ENCODE data around the gene UBA1. TPM values are rescaled to one million over a fixed set of nuclear protein-coding genes. Genes with fewer than 3 reads are reported as not detected.

Gene UBA1
- total RNA-seq, 1 donor from 2014 or later: 165 TPM

DNA sequence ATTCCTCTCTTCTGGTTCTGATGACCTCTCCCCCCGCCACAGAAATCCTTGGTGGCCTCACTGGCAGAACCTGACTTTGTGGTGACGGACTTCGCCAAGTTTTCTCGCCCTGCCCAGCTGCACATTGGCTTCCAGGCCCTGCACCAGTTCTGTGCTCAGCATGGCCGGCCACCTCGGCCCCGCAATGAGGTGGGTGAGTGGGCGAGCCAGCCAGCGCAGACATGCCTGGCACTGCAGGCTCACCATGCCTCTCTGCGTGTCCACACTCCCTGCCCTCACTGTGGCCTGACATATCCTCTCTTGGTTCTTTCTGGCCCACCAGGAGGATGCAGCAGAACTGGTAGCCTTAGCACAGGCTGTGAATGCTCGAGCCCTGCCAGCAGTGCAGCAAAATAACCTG lies 8.7 kb downstream of the UBA1 start:
- DNase-seq (ENCODE audit: low spot score) (no peak), ATAC-seq (no peak)
- intact Hi-C loops (cut with DNase I): no loop called here

DNA sequence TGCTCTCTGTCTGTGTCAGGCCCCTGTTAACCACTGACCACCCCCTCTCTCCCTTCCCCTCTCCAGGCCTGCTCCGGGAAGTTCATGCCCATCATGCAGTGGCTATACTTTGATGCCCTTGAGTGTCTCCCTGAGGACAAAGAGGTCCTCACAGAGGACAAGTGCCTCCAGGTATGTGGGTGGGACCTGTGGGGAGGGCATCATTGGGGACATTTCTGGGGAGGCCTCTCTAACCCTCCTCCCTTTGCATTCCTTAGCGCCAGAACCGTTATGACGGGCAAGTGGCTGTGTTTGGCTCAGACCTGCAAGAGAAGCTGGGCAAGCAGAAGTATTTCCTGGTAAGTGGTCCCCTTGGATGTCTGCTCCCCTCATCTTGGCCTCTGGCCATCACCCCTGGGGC lies 9.2 kb downstream of the UBA1 start:
- ATAC-seq (no peak), DNase-seq (ENCODE audit: low spot score) (no peak)
- intact Hi-C loops (cut with DNase I): no loop called here

DNA sequence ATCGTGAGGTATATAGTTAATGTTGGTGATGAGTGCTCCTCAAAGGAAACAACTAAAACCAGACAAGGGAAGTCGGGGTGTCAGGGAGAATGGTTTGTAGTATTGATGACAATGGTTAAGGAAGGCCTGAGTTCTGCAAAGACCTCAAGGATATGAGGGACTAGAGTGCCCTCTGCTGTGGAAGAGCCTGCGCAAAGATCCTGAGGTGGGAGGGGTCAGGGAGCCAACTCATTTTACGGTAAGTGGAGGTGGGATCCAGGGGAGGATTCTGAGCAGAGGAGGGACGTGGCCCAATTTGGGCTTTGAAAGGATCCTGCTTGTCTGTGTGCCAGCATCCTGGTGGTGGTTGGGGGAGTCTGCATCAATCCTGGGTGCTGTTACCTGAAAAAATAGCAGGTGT lies 11.3 kb downstream of the UBA1 start:
- no peak for DNase-seq (ENCODE audit: low spot score)
- ATAC-seq: no peak
- intact Hi-C loops (cut with DNase I): no loop called here

DNA sequence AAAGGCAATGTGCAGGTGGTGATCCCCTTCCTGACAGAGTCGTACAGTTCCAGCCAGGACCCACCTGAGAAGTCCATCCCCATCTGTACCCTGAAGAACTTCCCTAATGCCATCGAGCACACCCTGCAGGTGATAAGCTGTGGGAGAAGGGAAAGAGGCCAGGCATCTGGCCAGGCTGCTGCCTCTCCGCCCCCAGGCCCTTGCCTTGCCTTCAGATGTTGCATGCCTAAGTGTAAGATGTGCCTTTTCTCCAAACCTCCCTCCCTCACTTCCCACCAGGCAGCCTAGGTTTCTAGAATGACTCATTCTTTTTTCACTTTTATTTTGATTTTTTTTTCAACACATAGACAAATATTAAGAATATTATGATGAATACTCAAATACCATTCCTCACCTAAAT lies 12.7 kb downstream of the UBA1 start:
- intact Hi-C loops (cut with DNase I): no loop called here
- ATAC-seq: no peak
- DNase-seq (ENCODE audit: low spot score): no peak

DNA sequence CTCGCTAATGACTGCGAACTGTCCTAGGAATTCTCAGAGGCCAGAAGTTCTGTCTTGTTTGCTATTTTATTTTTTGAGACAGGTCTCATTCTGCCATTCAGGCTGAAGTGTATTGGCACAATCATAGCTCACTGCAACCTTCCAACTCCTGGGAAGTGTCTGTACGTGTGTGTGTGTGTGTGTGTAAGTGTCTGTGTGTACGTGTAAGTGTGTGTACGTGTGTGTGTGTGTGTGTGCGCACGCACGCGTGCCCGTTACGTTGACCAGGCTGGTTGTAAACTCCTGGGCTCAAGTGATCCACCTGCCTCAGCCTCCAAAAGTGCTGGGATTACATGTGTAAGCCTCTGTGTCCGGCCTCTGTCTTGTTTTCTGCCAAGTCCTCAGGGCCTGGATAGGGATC lies 14.5 kb downstream of the UBA1 start:
- intact Hi-C loops (cut with DNase I): no loop called here
- ATAC-seq (no peak), DNase-seq (ENCODE audit: low spot score) (no peak)

DNA sequence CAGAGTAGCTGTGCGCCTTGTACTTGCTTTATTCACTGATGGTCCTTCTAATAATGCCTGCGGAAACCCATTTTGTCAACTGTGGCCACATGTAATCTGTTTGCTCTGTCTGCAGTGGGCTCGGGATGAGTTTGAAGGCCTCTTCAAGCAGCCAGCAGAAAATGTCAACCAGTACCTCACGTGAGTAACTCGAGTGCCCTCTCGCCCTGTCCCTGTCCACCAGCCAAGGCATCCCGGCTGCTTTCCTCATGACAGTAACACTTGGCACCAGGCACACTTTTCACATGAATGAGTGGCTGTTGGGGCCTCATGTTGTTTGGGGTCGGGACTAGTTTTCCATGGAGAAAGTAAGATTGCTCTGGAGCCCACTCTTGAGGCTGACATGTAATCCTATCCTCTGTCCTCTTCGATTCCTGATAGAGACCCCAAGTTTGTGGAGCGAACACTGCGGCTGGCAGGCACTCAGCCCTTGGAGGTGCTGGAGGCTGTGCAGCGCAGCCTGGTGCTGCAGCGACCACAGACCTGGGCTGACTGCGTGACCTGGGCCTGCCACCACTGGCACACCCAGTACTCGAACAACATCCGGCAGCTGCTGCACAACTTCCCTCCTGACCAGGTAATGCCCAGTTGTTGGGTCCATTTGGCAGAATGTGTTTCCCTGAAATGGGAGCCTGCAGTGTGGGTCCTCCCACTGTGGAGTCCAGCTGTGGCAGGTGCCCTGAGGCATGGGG lies 16.0 kb downstream of the UBA1 start:
- ATAC-seq (no peak), DNase-seq (ENCODE audit: low spot score) (no peak)
- intact Hi-C loops (cut with DNase I): no loop called here

DNA sequence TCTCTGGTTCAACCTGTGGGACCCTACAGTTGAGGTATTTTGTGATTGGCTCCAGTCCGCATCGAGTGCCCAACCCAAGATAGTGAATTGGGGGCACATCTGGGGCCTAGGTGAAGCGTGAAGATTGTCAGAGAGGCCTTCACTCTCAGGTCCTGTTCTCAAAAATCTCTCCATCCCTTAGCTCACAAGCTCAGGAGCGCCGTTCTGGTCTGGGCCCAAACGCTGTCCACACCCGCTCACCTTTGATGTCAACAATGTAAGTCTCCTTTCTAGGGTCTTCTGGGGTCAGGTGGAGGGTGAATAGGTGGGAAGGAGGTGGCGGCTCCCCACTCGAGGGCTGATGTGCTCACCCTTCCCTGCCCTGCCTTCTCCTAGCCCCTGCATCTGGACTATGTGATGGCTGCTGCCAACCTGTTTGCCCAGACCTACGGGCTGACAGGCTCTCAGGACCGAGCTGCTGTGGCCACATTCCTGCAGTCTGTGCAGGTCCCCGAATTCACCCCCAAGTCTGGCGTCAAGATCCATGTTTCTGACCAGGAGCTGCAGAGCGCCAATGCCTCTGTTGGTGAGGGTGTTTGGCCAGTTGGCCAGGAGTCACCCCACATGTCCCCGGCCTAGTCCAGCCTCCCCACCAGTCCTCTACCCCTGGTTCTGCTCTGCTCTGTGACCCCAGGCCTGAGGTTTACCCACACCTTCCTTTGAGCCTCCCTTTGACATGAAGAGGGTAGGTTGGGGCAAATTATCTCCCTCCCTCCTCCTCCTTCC lies 17.2 kb downstream of the UBA1 start:
- intact Hi-C loops (cut with DNase I): no loop called here
- no peak for DNase-seq (ENCODE audit: low spot score)
- no peak for ATAC-seq

DNA sequence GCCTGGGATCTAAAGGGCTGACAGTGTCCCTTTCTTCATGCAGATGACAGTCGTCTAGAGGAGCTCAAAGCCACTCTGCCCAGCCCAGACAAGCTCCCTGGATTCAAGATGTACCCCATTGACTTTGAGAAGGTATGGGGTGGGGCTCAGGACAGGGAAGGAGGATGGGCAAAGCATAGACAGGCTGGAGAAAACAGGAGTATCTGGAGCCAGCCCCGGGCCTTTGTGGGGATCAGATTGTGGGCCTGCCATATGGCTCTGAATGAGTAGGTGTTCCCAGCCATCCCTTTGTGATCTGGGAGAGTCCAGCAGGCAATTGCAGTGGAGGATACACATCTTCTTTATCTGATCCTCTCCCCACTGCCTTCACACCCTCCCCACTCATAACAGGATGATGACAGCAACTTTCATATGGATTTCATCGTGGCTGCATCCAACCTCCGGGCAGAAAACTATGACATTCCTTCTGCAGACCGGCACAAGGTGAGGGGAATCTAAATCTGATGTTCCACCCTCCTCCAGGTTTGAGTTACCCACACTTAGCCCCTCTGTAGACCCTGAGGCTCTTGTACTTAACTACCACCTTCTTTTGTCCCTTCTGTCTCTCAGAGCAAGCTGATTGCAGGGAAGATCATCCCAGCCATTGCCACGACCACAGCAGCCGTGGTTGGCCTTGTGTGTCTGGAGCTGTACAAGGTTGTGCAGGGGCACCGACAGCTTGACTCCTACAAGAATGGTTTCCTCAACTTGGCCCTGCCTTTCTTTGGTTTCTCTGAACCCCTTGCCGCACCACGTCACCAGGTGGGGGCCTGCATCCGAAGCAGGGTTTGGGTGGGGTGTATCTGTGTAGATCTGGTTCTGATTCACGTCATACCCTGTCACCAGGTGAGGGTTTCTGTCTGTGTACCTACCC lies 19.0 kb downstream of the UBA1 start:
- ATAC-seq: no peak
- no peak for DNase-seq (ENCODE audit: low spot score)
- intact Hi-C loops (cut with DNase I): no loop called here

DNA sequence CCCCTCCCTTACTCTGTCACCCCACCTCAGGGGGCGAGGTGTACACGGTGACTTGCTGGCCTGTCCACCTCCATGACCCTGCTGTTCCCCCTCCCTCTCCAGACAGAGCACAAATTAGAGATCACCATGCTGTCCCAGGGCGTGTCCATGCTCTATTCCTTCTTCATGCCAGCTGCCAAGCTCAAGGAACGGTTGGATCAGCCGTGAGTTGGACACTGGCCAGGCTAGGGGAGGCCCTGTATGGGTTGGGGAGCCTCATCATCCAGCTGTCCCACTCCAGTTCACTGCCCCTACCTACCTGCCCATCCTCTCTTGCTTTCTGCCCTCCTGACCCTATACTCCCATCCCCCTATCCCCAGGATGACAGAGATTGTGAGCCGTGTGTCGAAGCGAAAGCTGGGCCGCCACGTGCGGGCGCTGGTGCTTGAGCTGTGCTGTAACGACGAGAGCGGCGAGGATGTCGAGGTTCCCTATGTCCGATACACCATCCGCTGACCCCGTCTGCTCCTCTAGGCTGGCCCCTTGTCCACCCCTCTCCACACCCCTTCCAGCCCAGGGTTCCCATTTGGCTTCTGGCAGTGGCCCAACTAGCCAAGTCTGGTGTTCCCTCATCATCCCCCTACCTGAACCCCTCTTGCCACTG lies 20.9 kb downstream of the UBA1 start:
- intact Hi-C loops (cut with DNase I): no loop called here
- no peak for ATAC-seq
- no peak for DNase-seq (ENCODE audit: low spot score)

DNA sequence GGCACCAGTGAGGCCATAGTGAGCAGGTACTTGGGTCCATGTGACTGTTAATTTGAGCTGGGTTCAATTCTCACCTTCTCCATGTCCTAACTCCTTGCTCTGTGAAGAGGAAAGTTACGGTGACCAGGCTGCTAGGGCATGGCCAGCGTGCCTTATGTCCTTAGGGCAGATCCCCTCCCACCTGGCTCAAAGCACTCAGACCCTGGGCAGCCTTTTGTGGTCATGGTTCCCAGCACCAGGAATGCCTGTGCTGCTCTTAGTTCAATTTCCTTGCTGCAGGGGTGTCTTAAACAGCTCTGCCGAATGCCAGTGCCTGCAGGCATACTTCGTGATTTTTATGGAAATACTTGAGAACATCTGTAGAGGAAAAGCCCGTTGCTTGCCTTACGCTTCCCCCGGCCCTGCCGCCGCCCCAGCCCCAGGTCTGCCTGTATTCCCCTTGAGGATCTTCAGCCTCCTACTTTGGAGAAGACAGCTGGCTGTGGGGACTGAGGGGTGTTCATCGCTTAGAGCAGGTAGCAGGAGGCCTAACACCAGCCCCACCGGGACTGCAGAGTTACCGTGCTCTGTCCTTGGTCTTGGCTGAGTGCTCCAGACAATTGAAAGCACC lies 21.8 kb downstream of the UBA1 start:
- intact Hi-C loops (cut with DNase I): no loop called here
- DNase-seq (ENCODE audit: low spot score) (no peak), ATAC-seq (no peak)

DNA sequence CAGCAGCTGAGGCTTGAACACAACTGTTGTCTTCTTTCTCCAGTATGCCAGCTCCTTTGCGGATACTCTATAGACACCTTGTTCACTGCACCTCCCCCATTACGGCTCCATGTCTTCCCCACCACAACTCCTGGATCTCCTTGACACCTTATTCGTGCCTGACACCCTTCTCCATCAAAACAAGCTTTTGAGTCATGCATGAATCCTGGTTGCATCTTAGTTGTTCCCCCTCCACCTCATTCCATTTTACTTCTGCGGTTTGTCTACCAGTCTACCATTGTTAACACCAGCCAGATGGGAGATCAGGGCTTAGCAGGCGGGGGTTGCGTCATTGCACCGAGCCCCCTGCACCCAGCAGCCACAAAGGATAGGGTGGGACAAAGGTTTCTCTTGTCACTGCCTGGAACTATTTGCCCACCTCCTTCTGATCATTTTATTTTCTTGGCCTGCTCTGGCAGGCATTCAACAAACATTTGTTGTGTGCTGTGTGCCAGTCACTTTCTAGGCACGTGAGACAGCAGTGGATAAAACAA lies 22.8 kb downstream of the UBA1 start:
- intact Hi-C loops (cut with DNase I): no loop called here
- ATAC-seq (no peak), DNase-seq (ENCODE audit: low spot score) (no peak)

DNA sequence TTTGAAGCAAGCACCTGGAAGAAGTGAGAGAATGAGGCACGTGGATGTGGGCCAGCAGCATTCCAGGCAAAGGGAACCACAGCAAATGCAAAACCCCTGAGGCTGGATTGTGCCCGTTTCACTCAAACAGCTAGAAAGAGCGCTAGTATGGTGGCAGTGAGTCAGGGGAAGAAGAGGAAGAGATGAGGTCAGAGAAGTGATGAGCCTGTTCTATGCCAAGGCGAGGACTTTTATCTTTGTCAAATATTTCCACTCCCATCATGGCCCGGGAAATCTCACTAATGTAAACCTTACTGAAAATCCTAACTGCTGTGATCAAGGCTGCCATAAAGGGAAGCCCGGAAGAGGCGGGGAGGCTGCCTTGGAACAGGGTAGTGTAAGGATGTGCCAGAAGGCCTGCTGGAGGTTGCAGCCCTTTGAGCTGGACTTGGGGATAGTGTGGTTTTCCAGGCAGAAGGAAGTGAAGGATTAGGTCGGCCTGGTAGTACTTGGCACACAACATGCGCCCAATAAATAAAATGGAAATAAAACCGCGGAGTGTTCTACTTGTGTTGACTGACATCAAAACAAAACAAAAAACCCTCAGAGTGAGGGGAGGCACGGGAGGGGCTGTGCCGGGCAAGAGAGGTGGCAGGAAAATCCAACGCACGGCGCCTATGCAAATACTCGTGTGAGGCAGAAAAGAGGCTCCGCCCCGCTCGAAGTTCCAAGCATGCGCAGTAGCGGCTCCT lies 23.7 kb downstream of the UBA1 start:
- DNase-seq (ENCODE audit: low spot score) (no peak), ATAC-seq (peak; percentile 11)
- intact Hi-C loops (cut with DNase I): no loop called here

DNA sequence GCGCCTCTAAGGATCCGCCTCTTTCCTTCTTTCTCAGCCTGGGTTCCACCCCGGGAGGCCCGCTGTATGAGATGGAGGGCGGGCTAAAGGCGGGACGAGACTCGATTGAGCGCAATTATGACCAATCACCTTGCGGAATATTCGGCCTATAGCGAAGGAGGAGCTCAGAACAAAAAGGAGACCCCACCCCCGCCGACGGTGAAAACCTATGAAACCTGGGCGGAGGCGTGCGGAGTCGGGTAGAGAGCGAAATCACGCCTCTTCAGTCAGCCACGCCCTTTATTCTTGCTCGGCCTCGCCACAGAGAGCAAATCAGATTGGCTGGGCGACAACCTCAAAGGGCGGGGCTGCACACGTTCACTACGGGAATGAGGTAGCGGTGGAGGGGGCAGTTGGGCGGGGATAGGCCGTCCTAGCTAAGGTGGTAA lies 24.2 kb downstream of the UBA1 start:
- peak; percentile 95 for ATAC-seq
- intact Hi-C loops (cut with DNase I): no loop called here
- peak; percentile 98 for DNase-seq (ENCODE audit: low spot score)

DNA sequence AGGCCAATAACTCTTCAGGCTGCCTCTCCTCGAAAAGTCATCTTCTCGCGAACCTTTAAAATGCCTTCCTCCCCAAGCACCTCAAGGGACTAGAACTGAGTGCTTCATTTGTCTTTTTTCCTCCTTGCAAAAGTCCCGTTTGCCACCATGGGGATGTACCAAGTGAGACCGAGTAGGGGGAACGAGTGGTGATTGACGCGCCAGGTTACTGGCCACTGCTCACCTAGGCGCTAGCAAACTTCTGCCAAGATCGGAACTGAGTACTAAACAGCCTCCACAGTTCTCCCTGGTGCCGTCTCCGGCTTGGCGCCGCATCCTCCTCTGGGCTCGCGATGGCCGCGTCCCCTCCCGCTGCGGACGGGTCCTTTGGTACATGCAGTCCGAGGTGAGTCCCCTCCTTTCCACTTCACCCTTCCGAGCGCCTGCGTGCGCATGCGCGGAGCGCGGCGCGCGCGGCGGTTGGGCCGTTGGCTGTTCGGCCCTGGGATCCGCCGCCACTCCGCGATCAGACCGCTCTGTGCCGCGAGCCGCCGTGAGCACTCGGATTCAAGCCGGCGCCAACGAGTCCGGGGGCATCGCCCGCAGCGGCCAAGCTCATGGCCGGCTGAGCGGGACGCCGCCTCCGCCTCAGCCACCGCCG lies 24.8 kb downstream of the UBA1 start, which contains the start of gene CDK16:
TSS of gene CDK16 (plus strand) at position 402 of the 640 bp plus-strand sequence. CDS start 4,877 bp downstream, outside the sequence.
- peak; percentile 88 for DNase-seq (ENCODE audit: low spot score)
- intact Hi-C loops (cut with DNase I): no loop called here

DNA sequence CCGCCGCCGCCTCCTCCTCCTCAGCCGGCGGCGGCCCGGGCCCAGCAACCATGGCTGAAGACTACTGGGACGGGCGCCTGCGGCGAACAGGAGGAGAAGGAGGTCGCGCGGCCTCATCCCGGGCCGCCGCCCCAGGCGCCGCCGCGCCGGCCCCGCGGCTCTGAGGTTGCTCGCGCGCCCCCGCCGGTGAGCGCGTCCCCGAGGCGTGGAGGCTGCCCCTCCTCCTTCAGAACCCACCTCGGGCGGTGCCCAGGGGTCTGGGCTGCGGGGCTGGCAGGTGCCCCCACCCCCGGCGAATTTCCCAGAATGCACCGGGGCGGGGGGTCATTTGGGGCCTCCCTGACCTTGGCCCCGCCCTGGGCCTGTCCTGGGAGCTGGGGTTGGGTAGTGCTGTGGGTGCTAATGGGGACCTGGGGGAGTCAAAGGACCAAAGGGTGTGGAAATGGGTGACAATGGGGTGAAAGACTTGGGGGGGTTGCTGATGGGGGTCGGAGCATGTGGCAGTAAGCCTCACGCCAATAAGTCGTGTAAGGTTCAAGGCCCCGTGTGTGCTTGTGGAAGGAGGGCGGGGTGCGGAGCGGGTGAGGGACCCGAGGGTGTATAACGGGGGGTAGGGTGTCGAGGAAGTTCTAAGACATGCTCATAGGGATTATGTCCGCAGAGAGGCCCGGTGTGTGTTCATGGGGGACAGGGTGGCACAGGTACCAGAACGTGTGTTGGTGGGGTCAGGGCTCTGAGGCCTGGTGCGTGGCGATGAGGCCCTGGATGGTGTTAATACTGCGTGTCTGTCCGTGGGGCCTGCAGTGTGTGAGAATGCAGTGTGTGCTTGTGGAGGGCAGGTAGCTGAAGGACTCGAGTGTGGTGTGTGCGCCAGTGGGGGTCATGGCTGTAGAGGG lies 25.5 kb downstream of the UBA1 start:
- peak; percentile 77 for DNase-seq (ENCODE audit: low spot score)
- no peak for ATAC-seq
- intact Hi-C loops (cut with DNase I): no loop called here

More for the DNA sequence above, 24.8 kb downstream of the UBA1 start, which contains the start of gene CDK16:
- ATAC-seq: peak; percentile 85

DNA sequence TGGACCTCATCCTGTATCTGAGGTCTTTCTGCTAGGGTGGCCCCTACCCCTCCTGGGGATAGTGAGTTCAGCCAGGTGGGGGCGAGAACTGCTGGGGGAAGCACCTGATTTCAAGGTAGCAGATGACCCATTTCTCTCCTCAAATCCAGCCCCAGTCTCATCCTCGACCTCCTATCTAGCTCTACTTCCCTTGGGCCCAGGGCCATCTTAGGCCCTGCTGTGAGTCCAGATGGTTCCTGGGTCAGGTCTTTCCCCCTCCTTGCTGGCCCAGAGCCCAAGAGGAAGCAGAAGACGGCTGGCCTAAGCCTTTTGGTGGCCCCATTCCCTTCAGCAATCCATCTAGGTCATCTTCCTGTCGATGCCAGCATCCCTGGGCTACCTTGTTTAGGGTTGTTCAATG lies 28.1 kb downstream of the UBA1 start:
- ATAC-seq (no peak), DNase-seq (ENCODE audit: low spot score) (peak; percentile 49)
- intact Hi-C loops (cut with DNase I): loop anchor here (10.0 kb wide), 1 partner anchor 1973 kb away; no protein-coding TSS in a partner anchor

Measured in sciatic nerve (tissue), 2 donors.